ENCODE measurements around the gene ZNF611. TPM values are rescaled to one million over a fixed set of nuclear protein-coding genes. Genes with fewer than 3 reads are reported as not detected.
A peak's percentile ranks its signal among the peaks of the same experiment; 100 is the strongest.
"Not testable (repeated sequence)": the region's sequence is repeated elsewhere in the genome, so short reads cannot be mapped to it uniquely, and the experiment has no call there.

ZNF611 gene
- total RNA-seq, 1 donor from 2014 or later: 29.6 TPM

GRCh38 chr19:52681216-52681615 is 53.6 kb downstream of the ZNF611 start:
- DNase-seq (ENCODE audit: low spot score): not testable (repeated sequence)

- no peak for DNase-seq (ENCODE audit: low spot score)
Measured at GRCh38 chr19:52679598-52679997, 55.2 kb downstream of the ZNF611 start.

- not testable (repeated sequence) for DNase-seq (ENCODE audit: low spot score)
Measured at GRCh38 chr19:52675239-52675638, 59.6 kb downstream of the ZNF611 start.

- no peak for DNase-seq (ENCODE audit: low spot score)
Measured at GRCh38 chr19:52673014-52673413, 61.8 kb downstream of the ZNF611 start.

GRCh38 chr19:52670046-52670445 is 64.8 kb downstream of the ZNF611 start:
- DNase-seq (ENCODE audit: low spot score): peak; percentile 88

- DNase-seq (ENCODE audit: low spot score): no peak
Measured at GRCh38 chr19:52669586-52669985, 65.3 kb downstream of the ZNF611 start.

GRCh38 chr19:52667972-52668371 is 66.9 kb downstream of the ZNF611 start:
- no peak for DNase-seq (ENCODE audit: low spot score)

GRCh38 chr19:52666506-52666905 is 68.3 kb downstream of the ZNF611 start:
- DNase-seq (ENCODE audit: low spot score): no peak

GRCh38 chr19:52665529-52665928 is 69.3 kb downstream of the ZNF611 start:
- no peak for DNase-seq (ENCODE audit: low spot score)

GRCh38 chr19:52665027-52665426 is 69.8 kb downstream of the ZNF611 start:
- DNase-seq (ENCODE audit: low spot score): no peak

- DNase-seq (ENCODE audit: low spot score): no peak
Measured at GRCh38 chr19:52664461-52664860, 70.4 kb downstream of the ZNF611 start.

- DNase-seq (ENCODE audit: low spot score): no peak
Measured at GRCh38 chr19:52662631-52663030, 72.2 kb downstream of the ZNF611 start.

- no peak for DNase-seq (ENCODE audit: low spot score)
Measured at GRCh38 chr19:52660981-52661380, 73.9 kb downstream of the ZNF611 start.

- DNase-seq (ENCODE audit: low spot score): no peak
Measured at GRCh38 chr19:52659013-52659412, 75.8 kb downstream of the ZNF611 start.

GRCh38 chr19:52658595-52658994 is 76.2 kb downstream of the ZNF611 start:
- no peak for DNase-seq (ENCODE audit: low spot score)

GRCh38 chr19:52653161-52653560 is 81.7 kb downstream of the ZNF611 start:
- no peak for DNase-seq (ENCODE audit: low spot score)

Other genes starting within 250 kb of the ZNF611 start
- 34.2 TPM for gene ZNF808, start 207.4 kb downstream of the ZNF611 start, total RNA-seq
- 30.4 TPM for gene ZNF701, start 164.8 kb downstream of the ZNF611 start, total RNA-seq
- 80.9 TPM for gene ZNF83, start 96.7 kb downstream of the ZNF611 start, total RNA-seq
- 18.1 TPM for gene ZNF600, start 51.7 kb upstream of the ZNF611 start, total RNA-seq
- 27.9 TPM for gene ZNF28, start 86.6 kb upstream of the ZNF611 start, total RNA-seq
- gene ZNF468, start 122.6 kb upstream of the ZNF611 start, total RNA-seq: 37.2 TPM
- 39.9 TPM for gene ZNF320, start 162.6 kb upstream of the ZNF611 start, total RNA-seq
- 39.0 TPM for gene ZNF888, start 188.4 kb upstream of the ZNF611 start, total RNA-seq
- gene ZNF816, start 227.8 kb upstream of the ZNF611 start, total RNA-seq: 26.8 TPM

Data from mucosa of gallbladder (tissue), 1 donor.